NK-92 (cell line): ENCODE data around the gene MAD1L1.
"Not testable (repeated sequence)": the region's sequence is repeated elsewhere in the genome, so short reads cannot be mapped to it uniquely, and the experiment has no call there.

ENCODE experiments used
- DNase-seq: peaks from one replicate; lab custom pipeline; 2025; ENCODE audit not compliant: unreplicated experiment; lab: John Stamatoyannopoulos, UW

Gene MAD1L1

GRCh38 chr7:2071133-2071832 is 161.5 kb downstream of the MAD1L1 start:
- no peak for DNase-seq

DNA sequence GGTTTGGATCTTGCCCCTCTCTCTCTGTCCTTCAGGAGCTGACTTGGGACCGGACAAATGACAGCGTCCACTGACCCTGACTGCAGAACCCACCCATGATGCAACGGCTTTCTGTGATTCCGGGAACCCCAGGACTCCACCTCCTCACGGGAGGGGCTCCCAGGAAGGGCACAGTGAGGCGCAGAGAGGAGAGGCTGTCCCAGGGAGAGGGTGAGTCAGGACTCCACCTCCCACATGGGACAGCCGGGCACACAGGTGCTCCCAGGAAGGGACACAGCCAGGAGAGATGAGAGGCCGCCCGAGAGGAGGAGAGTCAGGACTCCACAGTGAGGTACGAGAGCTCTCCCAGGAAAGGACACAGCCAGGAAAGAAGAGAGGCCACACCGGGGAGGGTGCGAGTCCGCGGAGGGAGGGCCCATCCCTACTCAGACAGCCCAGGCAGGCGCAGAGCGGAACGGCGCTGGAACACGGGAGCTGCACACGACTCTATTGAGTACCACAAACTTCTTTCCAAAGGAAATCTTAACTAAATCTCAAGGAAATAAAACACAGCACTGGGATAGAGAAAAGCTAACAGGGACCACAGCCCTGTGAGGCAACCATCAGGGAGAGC is 162.5 kb downstream of the MAD1L1 start:
- DNase-seq, result no peak

GRCh38 chr7:2069472-2069860 is 163.3 kb downstream of the MAD1L1 start:
- DNase-seq, result no peak

DNA sequence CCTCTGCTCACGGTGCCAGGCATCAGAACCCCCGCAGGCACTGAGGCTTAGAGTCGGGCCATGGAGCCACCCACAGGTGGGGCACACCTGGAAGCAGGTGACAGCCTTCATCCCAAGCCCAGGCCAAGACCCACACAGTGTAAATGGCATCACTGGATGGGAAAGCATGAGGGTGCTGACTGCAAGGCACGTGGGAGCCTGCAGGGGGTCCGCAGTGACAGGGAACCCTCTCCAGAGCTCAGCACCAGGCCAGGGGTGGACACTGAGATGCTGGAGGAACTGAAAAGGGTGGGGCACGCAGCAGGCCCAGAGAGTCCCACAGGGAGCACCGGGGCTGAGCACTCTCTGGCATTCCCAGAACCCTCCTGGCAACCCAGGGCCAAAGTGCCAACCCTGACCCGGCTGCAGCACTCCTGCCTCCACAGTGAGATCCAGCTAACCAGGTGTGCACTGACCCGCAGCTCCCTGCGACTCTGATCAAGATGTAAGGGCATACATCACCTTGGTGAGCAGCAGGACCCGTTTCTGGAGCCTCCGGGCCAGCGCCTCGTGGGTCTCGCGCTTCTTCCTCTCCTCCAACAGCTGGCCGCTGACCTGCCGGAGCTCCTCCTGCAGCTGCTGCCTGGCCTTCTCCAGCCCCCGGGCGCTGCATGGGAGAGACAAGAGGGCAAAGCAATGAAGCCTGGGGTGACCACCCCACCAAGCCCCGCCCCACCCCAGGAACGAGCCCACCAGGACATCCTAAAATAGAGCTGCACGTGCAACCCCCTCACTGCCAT is 163.9 kb downstream of the MAD1L1 start:
- DNase-seq, result no peak

GRCh38 chr7:2066251-2066919 is 166.4 kb downstream of the MAD1L1 start:
- DNase-seq, result no peak

- no peak for DNase-seq
These were observed 167.2 kb downstream of the MAD1L1 start for GRCh38 chr7:2065528-2065927.

DNA sequence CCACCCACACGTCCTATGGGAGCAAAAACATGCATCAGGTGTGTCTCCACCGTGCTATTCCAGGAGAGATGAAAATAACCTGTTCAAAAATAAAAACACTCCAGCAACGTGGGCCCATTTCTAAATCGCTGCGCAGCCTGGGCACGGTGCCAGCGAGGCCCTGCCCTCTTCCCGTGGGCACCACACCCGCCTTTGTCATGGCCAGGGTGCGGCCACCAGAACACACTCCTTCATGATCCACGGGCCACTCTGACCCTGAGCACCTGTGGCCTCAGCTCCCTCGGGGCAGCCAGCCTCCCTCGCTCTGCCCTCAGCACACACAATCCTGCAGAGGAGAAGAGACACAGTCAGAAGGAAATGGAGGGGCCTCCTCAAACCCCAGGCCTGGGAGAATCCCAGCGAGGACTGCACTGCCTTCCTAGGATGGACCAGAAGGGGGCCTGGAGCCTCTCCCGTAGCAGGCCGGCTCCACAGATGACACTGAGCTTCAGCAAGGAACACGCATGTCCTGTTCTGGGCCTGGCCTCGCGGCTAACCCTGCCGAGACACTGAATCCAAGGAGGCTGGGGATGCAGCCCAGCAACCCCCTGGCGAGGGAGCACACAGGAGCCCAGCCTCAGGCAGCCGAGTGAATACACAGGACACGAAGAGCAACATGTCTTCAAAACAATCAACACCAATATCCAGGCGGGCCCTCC is 169.0 kb downstream of the MAD1L1 start:
- DNase-seq, result no peak

DNA sequence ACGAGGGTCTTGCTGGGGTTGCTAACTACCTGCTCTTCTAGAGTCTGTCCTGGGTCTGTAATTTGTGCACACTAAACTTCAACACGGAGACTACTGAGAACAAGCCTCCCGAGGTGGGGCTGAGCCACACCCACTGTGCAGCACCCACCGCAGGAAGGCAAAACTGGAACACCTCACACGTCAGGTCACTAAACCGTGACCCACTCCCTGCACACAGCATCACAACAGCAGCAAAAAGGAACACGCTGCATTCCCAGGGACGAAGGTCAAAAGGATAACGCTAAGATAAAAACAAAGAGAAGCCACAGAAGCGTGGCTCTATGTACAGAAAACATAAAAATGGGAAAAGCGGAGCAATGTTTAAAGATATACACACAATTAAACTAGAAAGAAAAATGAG is 170.1 kb downstream of the MAD1L1 start:
- no peak for DNase-seq

DNA sequence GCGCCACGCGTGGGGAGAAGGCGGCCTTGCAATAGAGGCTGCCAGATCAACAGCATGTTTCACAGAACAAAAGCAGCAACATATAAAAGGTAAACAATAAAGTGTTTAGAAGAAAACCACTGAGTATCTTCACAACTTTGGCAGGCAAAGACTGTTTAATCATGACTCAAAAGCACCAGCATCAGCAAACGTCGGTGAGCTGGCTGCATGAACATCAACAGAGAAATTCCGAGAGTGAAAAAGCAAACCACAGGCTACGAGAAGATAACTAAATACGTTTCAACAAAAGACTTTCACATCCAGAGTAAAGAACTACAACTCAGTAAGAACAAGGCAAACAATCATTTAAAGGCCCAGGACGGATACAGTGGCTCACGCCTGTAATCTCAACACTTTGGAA is 172.0 kb downstream of the MAD1L1 start:
- no peak for DNase-seq

- DNase-seq, result no peak
These were observed 172.6 kb downstream of the MAD1L1 start for GRCh38 chr7:2059964-2060700.

DNA sequence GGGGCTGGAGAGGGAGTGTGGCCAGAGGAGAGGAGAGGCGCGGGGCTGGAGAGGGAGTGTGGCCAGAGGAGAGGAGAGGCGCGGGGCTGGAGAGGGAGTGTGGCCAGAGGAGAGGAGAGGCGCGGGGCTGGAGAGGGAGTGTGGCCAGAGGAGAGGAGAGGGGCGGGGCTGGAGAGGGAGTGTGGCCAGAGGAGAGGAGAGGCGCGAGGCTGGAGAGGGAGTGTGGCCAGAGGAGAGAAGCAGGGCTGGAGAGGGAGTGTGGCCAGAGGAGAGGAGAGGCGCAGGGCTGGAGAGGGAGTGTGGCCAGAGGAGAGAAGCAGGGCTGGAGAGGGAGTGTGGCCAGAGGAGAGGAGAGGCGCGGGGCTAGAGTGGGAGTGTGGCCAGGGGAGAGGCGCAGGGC is 174.5 kb downstream of the MAD1L1 start:
- DNase-seq, result not testable (repeated sequence)

DNA sequence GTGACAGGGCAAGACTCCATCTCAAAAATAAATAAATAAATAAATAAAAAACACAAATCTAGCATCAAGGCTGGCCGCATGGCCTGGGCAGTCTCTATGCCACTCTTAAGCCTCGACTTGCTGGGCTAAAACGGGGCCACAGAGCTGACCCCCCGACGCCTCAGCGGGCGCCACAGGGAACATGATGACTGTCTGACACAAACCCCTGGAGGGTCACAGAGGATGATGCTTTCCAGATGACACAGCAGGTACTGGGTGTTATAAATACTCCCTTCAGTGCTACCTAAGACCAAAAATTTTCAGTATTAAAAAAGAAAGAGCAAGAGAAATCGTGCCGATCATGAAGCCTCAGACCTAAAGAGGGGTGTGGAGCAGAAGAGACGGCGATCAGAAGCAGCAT is 176.8 kb downstream of the MAD1L1 start:
- no peak for DNase-seq

- DNase-seq, result no peak
These were observed 177.8 kb downstream of the MAD1L1 start for GRCh38 chr7:2054927-2055326.

DNA sequence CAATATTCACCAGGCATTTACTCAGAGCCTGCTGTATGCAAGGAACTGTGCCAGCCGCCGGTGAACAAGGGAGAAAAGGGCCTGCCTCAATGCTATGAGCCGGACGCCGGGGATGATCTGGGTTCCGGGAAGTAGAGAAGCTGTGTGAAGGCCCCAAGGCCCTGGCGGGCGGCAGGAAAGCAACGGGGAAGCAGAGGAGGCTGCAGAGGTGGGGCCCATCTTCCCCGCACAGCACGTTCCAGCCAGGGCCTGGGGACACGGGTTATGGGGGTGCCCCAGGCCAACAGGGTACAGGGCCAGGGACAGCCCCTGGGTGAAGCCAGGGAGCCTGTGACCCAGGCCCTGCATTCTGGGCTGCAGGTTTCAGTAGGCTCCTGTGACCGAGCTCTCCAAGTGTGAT is 179.3 kb downstream of the MAD1L1 start:
- no peak for DNase-seq

- DNase-seq, result no peak
These were observed 180.1 kb downstream of the MAD1L1 start for GRCh38 chr7:2052657-2053048.

DNA sequence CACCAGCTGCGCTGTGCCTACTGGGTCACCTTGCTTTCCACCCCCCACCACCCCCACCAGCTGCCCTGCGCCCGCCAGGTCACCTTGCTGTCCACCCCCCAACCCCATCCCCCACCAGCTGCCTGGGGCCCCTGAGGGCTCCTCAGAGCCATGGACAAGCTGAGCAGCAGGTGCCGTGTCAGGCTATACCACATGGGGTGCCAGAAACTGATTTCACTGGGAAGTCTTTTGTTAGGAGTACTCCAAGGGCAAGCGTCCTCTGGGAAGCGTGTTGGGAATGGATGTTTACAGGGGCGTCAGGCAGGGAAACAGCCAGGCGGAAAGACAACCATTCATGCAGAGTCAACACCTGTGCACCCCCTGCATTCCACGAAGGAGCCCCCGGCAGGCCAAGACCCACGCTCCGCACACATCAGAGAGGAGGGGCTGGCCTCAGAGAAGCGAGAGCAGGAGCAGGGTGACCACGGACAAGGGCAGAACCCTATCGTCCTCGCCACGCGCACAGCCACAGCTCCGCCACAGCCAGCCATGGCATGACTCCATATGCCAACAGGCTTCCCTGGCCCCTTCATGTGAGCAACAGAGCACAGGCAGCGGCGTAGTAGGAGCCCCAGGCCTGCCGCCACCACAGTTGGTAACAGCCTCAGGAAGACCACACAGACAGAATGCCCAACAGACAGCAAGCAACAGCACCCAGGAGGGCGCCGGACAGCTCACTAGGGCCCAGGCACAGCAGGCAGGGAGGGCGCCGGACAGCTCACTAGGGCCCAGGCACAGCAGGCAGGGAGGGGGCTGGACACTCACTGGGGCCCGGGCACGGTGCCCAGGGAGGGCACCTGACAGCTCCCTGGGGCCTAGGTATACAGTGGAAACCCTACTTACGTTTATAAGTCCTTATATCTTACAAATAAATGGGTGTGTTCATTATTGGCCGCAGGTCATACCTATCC is 180.8 kb downstream of the MAD1L1 start:
- DNase-seq, result no peak

DNA sequence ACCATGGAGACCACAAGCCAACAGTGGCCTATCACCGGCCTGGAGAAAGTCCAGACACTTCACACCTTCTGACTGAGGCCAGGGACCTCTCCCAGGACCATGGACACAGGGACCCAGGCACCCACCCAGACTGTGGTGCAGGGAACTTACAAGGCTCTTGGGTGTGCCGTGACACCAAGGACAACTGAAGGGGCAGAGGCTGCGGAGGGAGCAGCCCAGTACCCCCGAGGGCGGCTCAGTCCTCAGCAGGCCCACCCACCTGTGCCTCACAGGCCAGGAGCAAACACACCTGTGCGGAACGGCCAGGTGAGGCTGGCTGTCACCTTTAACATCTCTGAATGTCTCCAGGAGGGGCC is 182.3 kb downstream of the MAD1L1 start:
- no peak for DNase-seq

GRCh38 chr7:2049782-2050510 is 182.8 kb downstream of the MAD1L1 start:
- DNase-seq, result no peak
